Panc1 (cell line): Measurements from ENCODE around the gene AKAP1. TPM values are rescaled to one million over a fixed set of nuclear protein-coding genes. Genes with fewer than 3 reads are reported as not detected.

Source experiments
- ATAC-seq: fragments of 200-7000 bp; cut with Tn5 transposase; 2 replicates; pipeline ENCODE4 v1.9.1; 2020; ENCODE audit warnings: mild to moderate bottlenecking, moderate library complexity
- BruUV-seq: library from RNA; stranded (reverse); fragments of 400-500 nt; replicated peaks from 2 replicates; lab custom pipeline; 2021; lab: Mats Ljungman, UMichigan
- CTCF ChIA-PET: fragments of 300-600 bp; sonication (Branson Sonifier 250); formaldehyde crosslinking; loops from one replicate; lab custom pipeline; 2022; ENCODE audit warnings: antibody characterized with exemption; lab: Charles Lee
- POLR2A ChIA-PET: fragments of 300-600 bp; sonication (Branson Sonifier 250); formaldehyde crosslinking; loops from one replicate; lab custom pipeline; 2022; ENCODE audit warnings: antibody characterized with exemption; lab: Charles Lee
- DNase-seq: peaks from one replicate; pipeline ENCODE4 v3.0.0-alpha.2; 2010; ENCODE audit warnings: low read depth, low spot score
- H3K27ac ChIP-seq: 2 replicates; pipeline ENCODE4 v1.5.1; 2011; ENCODE audit warnings: mild to moderate bottlenecking, low read length, inconsistent platforms
- H3K27me3 ChIP-seq: fragments of 200-500 bp; sonication (Bioruptor generic); 2 replicates; pipeline ENCODE4 v1.6.0; 2014; ENCODE audit warnings: low read length, inconsistent platforms; ENCODE audit not compliant: control insufficient read depth, insufficient read depth
- H3K36me3 ChIP-seq: fragments of 200-500 bp; sonication (Bioruptor generic); 2 replicates; pipeline ENCODE4 v1.5.1; 2014; ENCODE audit warnings: inconsistent platforms, mild to moderate bottlenecking, low read length, moderate library complexity; ENCODE audit not compliant: control insufficient read depth, insufficient read depth
- H3K4me1 ChIP-seq: 2 replicates; pipeline ENCODE4 v1.5.1; 2011; ENCODE audit warnings: inconsistent platforms, mild to moderate bottlenecking, low read length, moderate library complexity; ENCODE audit not compliant: control insufficient read depth, insufficient read depth
- H3K4me3 ChIP-seq, 2 experiments: 2 replicates each; pipeline ENCODE4 v1.5.1; 2011 to 2012; ENCODE audit warnings: low read depth in 2 of 2, low read length in 2 of 2, mild to moderate bottlenecking in 2 of 2, inconsistent platforms in 1 of 2, moderate library complexity in 1 of 2
- H3K9me3 ChIP-seq: fragments of 200-500 bp; sonication (Bioruptor generic); 2 replicates; pipeline ENCODE4 v1.5.1; 2014; ENCODE audit warnings: low read depth, mild to moderate bottlenecking, inconsistent platforms, low read length, moderate library complexity; ENCODE audit not compliant: control insufficient read depth, insufficient read depth
- CTCF ChIP-seq: fragments of 450-650 bp; IDR thresholded peaks from 2 replicates; pipeline ENCODE4 v1.5.1; 2017; ENCODE audit warnings: mild to moderate bottlenecking
- POLR2AphosphoS5 ChIP-seq: IDR thresholded peaks from 2 replicates; pipeline ENCODE4 v1.6.1; 2012; ENCODE audit warnings: mild to moderate bottlenecking, low read depth, low read length, moderate library complexity
- REST ChIP-seq, 2 experiments: IDR thresholded peaks; 2 replicates each; pipeline ENCODE4 v1.6.1; 2011 to 2012; ENCODE audit warnings: low read depth in 2 of 2, control low read depth in 1 of 2, low read length in 1 of 2, mild to moderate bottlenecking in 1 of 2, moderate library complexity in 1 of 2; ENCODE audit not compliant: insufficient read depth in 1 of 2
- SIN3A ChIP-seq: IDR thresholded peaks from 2 replicates; pipeline ENCODE4 v1.6.1; 2012; ENCODE audit warnings: low read depth, mild to moderate bottlenecking, low read length, moderate library complexity, borderline replicate concordance; ENCODE audit not compliant: insufficient read depth
- TCF7L2 ChIP-seq: IDR thresholded peaks from 2 replicates; pipeline ENCODE4 v1.6.1; 2011; ENCODE audit warnings: mild to moderate bottlenecking, low read depth, low read length, inconsistent platforms
- in situ Hi-C: cut with HindIII; loops from 2 replicates; pipeline ENCODE4 v1.10.0; 2016; ENCODE audit warnings: low sequenced_read_pairs, low pct_unique_long_range_greater_than_20kb
- intact Hi-C: fragments of 100-400 bp; cut with micrococcal nuclease; formaldehyde crosslinking; loops from one replicate; pipeline ENCODE4 v1.10.0; 2022; ENCODE audit not compliant: unreplicated experiment
- total RNA-seq: library from RNA; stranded (reverse); gene quantifications from one replicate; pipeline ENCODE4 v1.2.1, GENCODE V29; 2021; ENCODE audit not compliant: unreplicated experiment

The AKAP1 gene
- total RNA-seq, 1 experiment from 2014 or later = 52.7 TPM

- ChIA-PET CTCF (no interaction called here), POLR2A (no interaction called here)
- Histone ChIP-seq H3K27ac (no peak overlapping the region), H3K9me3 (no peaks in the 10 kb centered on the region), H3K36me3 (peaks cover under 1% of the 10 kb centered on the region; the same call in 1 of the 2 replicates), H3K4me1 (no peaks in the 10 kb centered on the region), H3K27me3 (no peaks in the 10 kb centered on the region), H3K4me3 (no peak overlapping the region)
- DNase-seq = no peak
- in situ Hi-C loops (no loop called here), intact Hi-C loops (no loop called here)
- BruUV-seq = no TSS peak
- TF ChIP-seq POLR2AphosphoS5 = no peak
- no peak for TF ChIP-seq SIN3A
- TF ChIP-seq REST (IDR thresholded peaks at IDR 0.05; ENCODE audit: insufficient read depth in 1 of 2, low read depth in 2 of 2, low read length in 1 of 2) = no peak
- no peak for TF ChIP-seq TCF7L2
- TF ChIP-seq CTCF = no peak
- no peak for ATAC-seq
These were observed 30.3 kb downstream of the AKAP1 start for GRCh38 chr17:57115377-57115776.

- in situ Hi-C loops (no loop called here), intact Hi-C loops (no loop called here)
- ChIA-PET POLR2A (no interaction called here), CTCF (no interaction called here)
- H3K27ac ChIP-seq = no peak overlapping the region
- peaks cover 6% of the 10 kb centered on the region; the same call in 1 of the 2 replicates for H3K36me3 ChIP-seq
- H3K4me3 ChIP-seq = no peak overlapping the region
- H3K9me3 ChIP-seq = no peaks in the 10 kb centered on the region
- ATAC-seq = no peak
- no peak for DNase-seq
- TF ChIP-seq CTCF (no peak), POLR2AphosphoS5 (no peak), TCF7L2 (no peak), REST (IDR thresholded peaks at IDR 0.05; ENCODE audit: insufficient read depth in 1 of 2, low read depth in 2 of 2, low read length in 1 of 2) (no peak), SIN3A (no peak)
- H3K27me3 ChIP-seq = no peaks in the 10 kb centered on the region
- no peaks in the 10 kb centered on the region for H3K4me1 ChIP-seq
- BruUV-seq = no TSS peak
These were observed 30.9 kb downstream of the AKAP1 start for GRCh38 chr17:57115916-57116315.
